Tibial nerve (tissue), 4 donors: Measurements from ENCODE around the gene NRSN1. TPM values are rescaled to one million over a fixed set of nuclear protein-coding genes. Genes with fewer than 3 reads are reported as not detected.
A peak's percentile ranks its signal among the peaks of the same experiment; 100 is the strongest.

Experiments
- DNase-seq, 2 donors: peaks; one replicate each; pipeline ENCODE4 v3.0.0-alpha.2; 2019; ENCODE audit warnings: low spot score in 2 of 2
- H3K27ac ChIP-seq, 4 donors: fragments of 200-600 bp; sonication (generic) in 3 of 4; one replicate each; pipeline ENCODE4 v1.5.1; 2017 to 2019; ENCODE audit warnings: mild to moderate bottlenecking in 1 of 4
- H3K27me3 ChIP-seq, 2 donors: fragments of 200-600 bp; sonication (generic) in 1 of 2; one replicate each; pipeline versions ENCODE4 v1.5.1 to v1.6.0; 2017 to 2019
- H3K36me3 ChIP-seq, 3 donors: fragments of 200-600 bp; sonication (generic); one replicate each; pipeline ENCODE4 v1.5.1; 2018 to 2019
- H3K4me1 ChIP-seq, 4 donors: fragments of 200-600 bp; sonication (generic) in 3 of 4; one replicate each; pipeline ENCODE4 v1.5.1; 2017 to 2019
- H3K4me3 ChIP-seq, 4 donors: fragments of 200-600 bp; sonication (generic) in 3 of 4; one replicate each; pipeline ENCODE4 v1.5.1; 2017 to 2019; ENCODE audit warnings: mild to moderate bottlenecking in 1 of 4, moderate library complexity in 1 of 4
- H3K9me3 ChIP-seq, 4 donors: fragments of 200-600 bp; sonication (generic) in 3 of 4; one replicate each; pipeline ENCODE4 v1.5.1; 2017 to 2019
- CTCF ChIP-seq, 5 experiments: fragments of 200-600 bp in 3 of 5; fragments of 450-650 bp in 2 of 5; sonication (generic) in 3 of 5; IDR thresholded peaks; one replicate each; pipeline ENCODE4 v1.5.1; 2016 to 2019; ENCODE audit warnings: antibody characterized with exemption in 5 of 5, mild to moderate bottlenecking in 3 of 5, moderate library complexity in 2 of 5
- EP300 ChIP-seq, 2 donors: sonication (generic); formaldehyde crosslinking; IDR thresholded peaks; one replicate each; pipeline ENCODE4 v1.6.1; 2017; ENCODE audit warnings: antibody characterized with exemption in 2 of 2, mild to moderate bottlenecking in 1 of 2
- POLR2A ChIP-seq, 2 donors: fragments of 450-650 bp; IDR thresholded peaks; one replicate each; pipeline ENCODE4 v1.6.1; 2017; ENCODE audit warnings: antibody characterized with exemption in 2 of 2, mild to moderate bottlenecking in 2 of 2, moderate library complexity in 2 of 2
- WGBS, 2 donors: methylation state at CpG; one replicate each; pipeline ENCODE4 v1.1.5; 2018; 5-methylcytosine and 5-hydroxymethylcytosine counted together
- total RNA-seq, 4 donors: library from RNA; depleted of rRNA; stranded (reverse); fragments of >200 nt; gene quantifications; one replicate each; pipeline ENCODE4 v1.1.0, GENCODE V29; 2016

The NRSN1 gene
- total RNA-seq, 4 donors from 2014 or later = not detected

GRCh38 chr6:24117021-24117420 is 9.0 kb upstream of the NRSN1 start:
- Histone ChIP-seq H3K4me3 (no peak overlapping the region), H3K36me3 (no peaks in the 10 kb centered on the region), H3K9me3 (no peaks in the 10 kb centered on the region), H3K27ac (no peak overlapping the region), H3K4me1 (no peaks in the 10 kb centered on the region), H3K27me3 (no peaks in the 10 kb centered on the region)
- TF ChIP-seq CTCF (IDR thresholded peaks at IDR 0.05) (no peak), POLR2A (IDR thresholded peaks at IDR 0.05) (no peak), EP300 (IDR thresholded peaks at IDR 0.05) (no peak)
- DNase-seq = no peak
- 71 to 87% methylated on average over 2 of the region's 2 CpGs for WGBS, 2 donors

GRCh38 chr6:24122139-24122538 is 3.9 kb upstream of the NRSN1 start:
- no peak overlapping the region for H3K27ac ChIP-seq
- WGBS, 2 donors = 52 to 53% methylated on average over 7 of the region's 7 CpGs
- H3K9me3 ChIP-seq = no peaks in the 10 kb centered on the region
- H3K27me3 ChIP-seq = peaks cover 0 to 8% of the 10 kb centered on the region in 2 donors
- no peak for DNase-seq
- TF ChIP-seq EP300 (IDR thresholded peaks at IDR 0.05) = no peak
- no peak for TF ChIP-seq CTCF (IDR thresholded peaks at IDR 0.05)
- no peak for TF ChIP-seq POLR2A (IDR thresholded peaks at IDR 0.05)
- H3K4me3 ChIP-seq = no peak overlapping the region
- H3K36me3 ChIP-seq = no peaks in the 10 kb centered on the region
- peaks cover 0 to 8% (median 0%) of the 10 kb centered on the region in 4 donors for H3K4me1 ChIP-seq

DNA sequence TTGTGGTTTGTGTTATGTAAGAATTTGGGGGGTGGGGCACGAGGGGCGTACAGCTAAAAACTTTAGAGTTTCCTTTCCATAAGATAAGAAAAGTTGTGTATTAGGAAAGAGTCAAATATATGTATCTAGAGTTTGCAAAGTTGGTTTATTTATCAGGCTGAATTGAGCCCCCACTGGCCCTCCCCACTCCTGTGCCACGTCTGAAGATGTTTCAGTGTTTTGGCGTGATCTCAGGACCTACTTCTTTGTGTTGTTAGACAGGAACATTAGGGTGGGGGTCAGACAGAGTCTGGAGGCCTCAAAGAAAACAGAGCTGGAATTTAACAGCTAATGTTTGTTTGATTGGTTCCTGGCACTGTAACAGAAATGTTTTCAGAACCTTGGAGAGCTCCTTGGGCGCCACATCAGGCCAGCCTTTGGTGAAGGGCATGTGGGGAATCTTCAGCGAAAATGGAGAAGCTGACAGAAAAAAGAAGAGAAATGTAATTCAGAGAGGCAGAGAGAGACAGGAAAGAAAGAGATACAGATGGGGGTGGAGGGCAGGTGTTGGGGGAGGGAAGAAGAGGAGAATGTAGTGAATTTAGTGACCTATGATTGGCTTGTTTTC is 674 bp downstream of the NRSN1 start:
- no peaks in the 10 kb centered on the region for H3K36me3 ChIP-seq
- peaks cover 0 to 8% of the 10 kb centered on the region in 2 donors for H3K27me3 ChIP-seq
- WGBS, 2 donors = 3 to 4% methylated on average over 6 of the region's 6 CpGs
- DNase-seq = peak in 1 of 2 donors; percentile 20
- H3K9me3 ChIP-seq = no peaks in the 10 kb centered on the region
- no peak overlapping the region for H3K27ac ChIP-seq
- no peak overlapping the region for H3K4me3 ChIP-seq
- H3K4me1 ChIP-seq = peaks cover 0 to 8% (median 0%) of the 10 kb centered on the region in 4 donors
- TF ChIP-seq CTCF (IDR thresholded peaks at IDR 0.05) (no peak), EP300 (IDR thresholded peaks at IDR 0.05) (no peak), POLR2A (IDR thresholded peaks at IDR 0.05) (no peak)

GRCh38 chr6:24127316-24127715 is 1.3 kb downstream of the NRSN1 start:
- Histone ChIP-seq H3K27ac (no peak overlapping the region), H3K4me3 (no peak overlapping the region), H3K4me1 (peaks cover 0 to 8% (median 0%) of the 10 kb centered on the region in 4 donors), H3K27me3 (peaks cover 0 to 8% of the 10 kb centered on the region in 2 donors), H3K36me3 (no peaks in the 10 kb centered on the region), H3K9me3 (no peaks in the 10 kb centered on the region)
- TF ChIP-seq POLR2A (IDR thresholded peaks at IDR 0.05) = no peak
- TF ChIP-seq CTCF (IDR thresholded peaks at IDR 0.05) = no peak
- no peak for TF ChIP-seq EP300 (IDR thresholded peaks at IDR 0.05)
- DNase-seq = no peak
- 81 to 83% methylated on average over 2 of the region's 2 CpGs for WGBS, 2 donors

DNA sequence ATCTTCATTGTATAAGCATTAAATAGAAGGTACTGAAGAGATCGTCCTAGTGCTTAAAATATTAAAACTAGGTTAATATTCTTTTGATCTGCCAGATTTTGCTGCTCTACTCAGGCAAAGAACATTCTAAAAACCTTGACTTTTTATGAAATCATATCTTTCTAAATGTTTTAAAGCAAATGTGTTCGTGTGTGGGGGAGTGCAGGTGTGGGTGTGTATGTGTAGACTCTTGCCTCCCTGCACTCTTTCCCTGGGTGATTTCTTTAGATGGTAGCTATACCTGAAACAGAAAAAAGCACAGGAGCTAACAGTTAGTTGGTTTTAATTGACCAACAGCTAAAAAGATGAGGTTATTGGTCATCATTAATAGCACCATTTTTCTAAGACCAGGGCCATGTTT is 5.7 kb downstream of the NRSN1 start:
- no peaks in the 10 kb centered on the region for H3K4me1 ChIP-seq
- no peak for TF ChIP-seq CTCF (IDR thresholded peaks at IDR 0.05)
- TF ChIP-seq EP300 (IDR thresholded peaks at IDR 0.05) = no peak
- no peak for TF ChIP-seq POLR2A (IDR thresholded peaks at IDR 0.05)
- no peaks in the 10 kb centered on the region for H3K36me3 ChIP-seq
- H3K4me3 ChIP-seq = no peak overlapping the region
- H3K27me3 ChIP-seq = no peaks in the 10 kb centered on the region
- no peak overlapping the region for H3K27ac ChIP-seq
- 69 to 75% methylated on average over 2 of the region's 2 CpGs for WGBS, 2 donors
- no peaks in the 10 kb centered on the region for H3K9me3 ChIP-seq
- no peak for DNase-seq
